Measurements from ENCODE around the gene FNDC1.

Gene FNDC1

GRCh38 chr6:159212525-159213280, 43.5 kb downstream of the FNDC1 start:
- DNase-seq, result no peak

GRCh38 chr6:159213405-159213804, 44.2 kb downstream of the FNDC1 start:
- no peak for DNase-seq

GRCh38 chr6:159214281-159214680, 45.1 kb downstream of the FNDC1 start:
- no peak for DNase-seq

- DNase-seq, result peak in 1 of 2 donors; percentile 29
Observed at GRCh38 chr6:159217595-159218275, 48.5 kb downstream of the FNDC1 start.

GRCh38 chr6:159220093-159220492, 50.9 kb downstream of the FNDC1 start:
- no peak for DNase-seq

- no peak for DNase-seq
Observed at GRCh38 chr6:159221486-159222170, 52.4 kb downstream of the FNDC1 start.

GRCh38 chr6:159224452-159224851, 55.3 kb downstream of the FNDC1 start:
- no peak for DNase-seq

- no peak for DNase-seq
Observed at GRCh38 chr6:159229651-159230051, 60.5 kb downstream of the FNDC1 start.

- DNase-seq, result no peak
Observed at GRCh38 chr6:159232106-159232645, 63.0 kb downstream of the FNDC1 start.

GRCh38 chr6:159232751-159233150, 63.6 kb downstream of the FNDC1 start:
- DNase-seq, result no peak

GRCh38 chr6:159233365-159234101, 64.3 kb downstream of the FNDC1 start:
- no peak for DNase-seq

- DNase-seq, result no peak
Observed at GRCh38 chr6:159234102-159234553, 64.9 kb downstream of the FNDC1 start.

- no peak for DNase-seq
Observed at GRCh38 chr6:159238920-159239558, 69.8 kb downstream of the FNDC1 start.

GRCh38 chr6:159249128-159249527, 79.9 kb downstream of the FNDC1 start:
- no peak for DNase-seq

GRCh38 chr6:159249752-159250151, 80.6 kb downstream of the FNDC1 start:
- no peak for DNase-seq

- DNase-seq, result no peak
Observed at GRCh38 chr6:159250633-159251032, 81.4 kb downstream of the FNDC1 start.

- DNase-seq, result no peak
Observed at GRCh38 chr6:159252955-159253508, 83.8 kb downstream of the FNDC1 start.

- DNase-seq, result no peak
Observed at GRCh38 chr6:159254186-159254585, 85.0 kb downstream of the FNDC1 start.

GRCh38 chr6:159255434-159255951, 86.3 kb downstream of the FNDC1 start:
- no peak for DNase-seq

- DNase-seq, result no peak
Observed at GRCh38 chr6:159256128-159256527, 86.9 kb downstream of the FNDC1 start.

- DNase-seq, result no peak
Observed at GRCh38 chr6:159257846-159258245, 88.6 kb downstream of the FNDC1 start.

Data from stimulated activated CD4-positive, alpha-beta T cell treated with anti-CD3 and anti-CD28 coated beads, Interleukin-2, amount 100 ng/mL, for 24 hours (primary cell).